K562 treated with DMSO at 1 percent for 24 hours (cell line): ENCODE data around the gene IDH3B. TPM values are rescaled to one million over a fixed set of nuclear protein-coding genes. Genes with fewer than 3 reads are reported as not detected.

ENCODE experiments used
- total RNA-seq: library from RNA; unstranded; fragments of 300-600 nt; gene quantifications from 2 replicates; pipeline ENCODE4 v1.2.3, GENCODE V29; 2022; ENCODE audit warnings: low read depth; ENCODE audit not compliant: insufficient read depth

IDH3B gene
- total RNA-seq = 94.0 and 95.5 TPM in 2 replicates

DNA sequence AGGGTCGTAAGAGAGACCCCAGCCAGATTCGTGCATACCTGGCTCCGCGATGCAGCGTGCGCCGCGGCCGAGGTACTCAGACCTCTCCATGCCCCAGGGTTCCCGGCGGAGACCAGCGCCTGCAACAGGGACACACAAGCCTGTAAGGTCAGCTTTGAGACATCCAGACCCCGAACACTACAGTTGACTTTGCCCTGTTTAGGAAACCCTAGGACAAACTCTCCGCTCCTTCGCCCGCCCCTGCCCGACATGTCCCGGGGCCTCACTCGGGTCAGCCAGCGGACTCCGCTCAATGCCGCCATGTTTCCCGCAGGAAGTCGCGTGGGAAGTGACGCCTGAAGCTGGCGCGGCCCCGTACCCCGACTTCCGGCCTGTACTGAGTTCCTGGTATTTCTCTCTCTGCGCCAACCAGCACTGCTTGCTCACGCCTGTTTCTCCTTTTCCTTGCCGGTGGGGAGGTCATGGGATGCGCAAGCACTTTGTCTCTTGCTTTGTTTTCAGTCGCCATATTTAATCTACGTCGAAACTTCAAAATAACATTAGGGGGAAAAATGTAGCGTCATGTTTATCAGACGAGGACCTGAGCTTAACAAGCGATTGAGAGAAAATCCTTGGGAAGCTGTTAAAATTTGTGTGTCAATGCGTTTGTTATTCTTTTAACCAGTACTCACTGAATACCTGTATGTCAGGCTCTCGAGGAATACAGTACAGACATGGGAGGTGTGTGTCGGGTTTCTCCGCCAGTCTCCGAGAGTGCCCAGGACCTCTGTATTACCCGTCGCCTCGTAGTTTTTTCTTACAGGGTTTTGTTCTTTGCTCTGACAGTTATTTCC, at the start of gene IDH3B:
IDH3B (minus strand) TSS at position 330 of the 833 bp plus-strand sequence; CDS start at position 302, 28 bp downstream.

DNA sequence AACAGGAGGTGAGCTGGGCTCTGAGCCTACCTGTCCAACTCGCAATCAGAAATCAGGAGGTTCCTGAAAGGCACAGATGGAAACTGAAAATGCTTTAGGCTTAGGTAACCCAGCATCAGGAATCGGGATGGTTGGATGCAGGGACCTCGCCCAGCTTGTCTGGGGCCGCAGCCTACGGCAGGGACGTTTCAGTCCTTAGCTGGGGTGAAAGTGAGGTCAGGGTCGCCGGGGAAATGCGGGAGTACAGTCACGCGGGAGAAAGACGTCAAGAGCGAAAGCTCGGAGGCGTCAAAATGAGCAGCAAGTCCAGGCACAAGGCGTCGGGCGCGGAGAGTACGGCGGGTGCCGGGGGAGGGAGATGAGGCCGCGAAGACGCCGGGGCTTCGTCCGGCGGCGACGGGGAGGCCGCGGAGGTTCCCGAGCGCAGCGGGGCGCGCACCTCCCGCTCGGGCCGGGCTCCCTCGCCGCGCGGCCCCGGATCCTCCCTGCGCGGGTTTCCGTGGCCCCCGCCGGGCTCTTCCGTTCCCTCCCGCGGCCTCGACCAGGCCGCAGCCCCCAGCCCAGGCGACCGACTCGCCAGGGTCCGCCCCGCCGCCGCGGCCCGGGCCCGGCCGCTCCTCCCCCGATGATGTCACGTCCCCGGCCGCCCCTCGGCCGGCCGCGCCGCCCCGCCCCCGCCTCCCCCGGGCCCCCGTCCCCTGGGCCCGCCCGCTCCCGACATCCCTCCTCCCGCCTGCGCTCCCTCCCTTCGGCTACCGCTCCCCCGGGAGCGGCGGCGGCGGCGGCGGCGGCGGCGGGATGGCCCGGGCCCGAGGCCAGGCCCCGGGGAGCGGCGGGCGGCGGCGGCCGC, 28.2 kb upstream of the IDH3B start, which contains the start of gene EBF4:
EBF4 (plus strand) TSS at position 745 of the 850 bp plus-strand sequence. CDS start 866 bp downstream, outside the sequence.

DNA sequence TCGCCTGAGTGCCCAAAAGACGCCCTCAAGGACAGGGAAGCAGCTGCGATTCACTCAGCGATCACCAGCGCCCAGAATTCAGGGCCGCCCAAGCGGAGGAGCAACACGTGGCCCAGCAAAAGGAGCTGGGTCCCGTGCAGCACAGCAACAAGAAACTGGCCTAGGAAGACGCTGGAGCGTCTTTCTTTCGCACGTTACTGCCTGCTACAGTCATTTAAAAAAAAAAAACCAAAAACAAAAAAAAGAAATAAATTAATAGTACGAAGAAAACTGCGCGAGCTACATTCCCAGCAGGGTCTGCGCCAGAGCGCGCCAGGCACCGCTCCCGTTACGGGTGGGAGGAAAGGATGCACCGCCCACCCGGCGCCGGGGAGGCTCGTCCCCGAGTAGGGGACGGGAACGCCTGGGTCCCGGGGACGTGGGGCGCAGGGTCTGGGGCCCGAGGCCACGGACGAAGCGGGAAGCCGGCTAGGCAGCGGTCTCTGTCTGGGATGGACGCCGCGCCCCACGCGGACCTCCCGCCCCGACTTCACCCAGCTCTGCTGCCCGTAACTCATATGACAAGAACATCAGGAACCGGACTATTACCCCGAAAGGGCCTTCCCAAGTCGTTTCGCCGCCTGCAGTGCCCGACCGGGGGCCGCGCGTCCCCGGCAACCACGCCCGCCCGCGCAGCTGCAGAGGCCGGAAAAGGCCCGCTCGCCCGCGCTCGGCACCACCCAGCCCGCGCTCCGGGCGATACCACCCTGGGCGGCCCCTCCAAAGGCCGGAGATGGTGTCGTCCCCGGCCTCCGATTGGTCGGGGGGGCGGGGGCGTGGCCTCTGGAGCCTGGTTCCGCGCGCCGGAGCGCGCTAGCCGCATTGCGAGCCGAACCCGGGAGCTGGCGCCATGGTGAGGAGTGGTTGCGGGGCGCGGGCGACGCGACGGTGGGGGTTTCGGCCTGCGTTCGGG, 12.0 kb downstream of the IDH3B start, which contains the start of gene NOP56:
NOP56 (plus strand) TSS at position 861 of the 952 bp plus-strand sequence; CDS start at position 890, 29 bp downstream.

Other genes with a start within 250 kb of the IDH3B start
- 487 and 503 TPM in 2 replicates for gene SNRPB, start 193.4 kb downstream of the IDH3B start, total RNA-seq
- gene ZNF343, start 155.3 kb downstream of the IDH3B start, total RNA-seq = 1.9 and 2.5 TPM in 2 replicates
- not detected in 2 replicates for gene TMC2, start 127.6 kb downstream of the IDH3B start, total RNA-seq
- 79.3 and 81.1 TPM in 2 replicates for gene NOP56, start 11.6 kb downstream of the IDH3B start, total RNA-seq
- 0.76 and 1.6 TPM in 2 replicates for gene EBF4, start 28.6 kb upstream of the IDH3B start, total RNA-seq
- 0.69 and 1.2 TPM in 2 replicates for gene CPXM1, start 136.4 kb upstream of the IDH3B start, total RNA-seq
- gene C20orf141, start 150.8 kb upstream of the IDH3B start, total RNA-seq = not detected in 2 replicates
- not detected in 2 replicates for gene TMEM239, start 152.1 kb upstream of the IDH3B start, total RNA-seq
- 16.6 and 17.3 TPM in 2 replicates for gene PCED1A, start 176.4 kb upstream of the IDH3B start, total RNA-seq
- 47.0 and 49.4 TPM in 2 replicates for gene VPS16, start 176.5 kb upstream of the IDH3B start, total RNA-seq
- 31.4 and 37.5 TPM in 2 replicates for gene PTPRA, start 209.3 kb upstream of the IDH3B start, total RNA-seq